HG02763 (cell line): ENCODE measurements around the gene PLG.
"Not testable (repeated sequence)": the region's sequence is repeated elsewhere in the genome, so short reads cannot be mapped to it uniquely, and the experiment has no call there.

Experiments
- ATAC-seq: cut with Tn5 transposase; IDR thresholded peaks from one replicate; pipeline ENCODE4 v1.9.1; 2021; ENCODE audit warnings: mild to moderate bottlenecking, moderate library complexity; ENCODE audit not compliant: unreplicated experiment

PLG gene

GRCh38 chr6:160774399-160774798 lies 72.4 kb downstream of the PLG start:
- ATAC-seq, result no peak

DNA sequence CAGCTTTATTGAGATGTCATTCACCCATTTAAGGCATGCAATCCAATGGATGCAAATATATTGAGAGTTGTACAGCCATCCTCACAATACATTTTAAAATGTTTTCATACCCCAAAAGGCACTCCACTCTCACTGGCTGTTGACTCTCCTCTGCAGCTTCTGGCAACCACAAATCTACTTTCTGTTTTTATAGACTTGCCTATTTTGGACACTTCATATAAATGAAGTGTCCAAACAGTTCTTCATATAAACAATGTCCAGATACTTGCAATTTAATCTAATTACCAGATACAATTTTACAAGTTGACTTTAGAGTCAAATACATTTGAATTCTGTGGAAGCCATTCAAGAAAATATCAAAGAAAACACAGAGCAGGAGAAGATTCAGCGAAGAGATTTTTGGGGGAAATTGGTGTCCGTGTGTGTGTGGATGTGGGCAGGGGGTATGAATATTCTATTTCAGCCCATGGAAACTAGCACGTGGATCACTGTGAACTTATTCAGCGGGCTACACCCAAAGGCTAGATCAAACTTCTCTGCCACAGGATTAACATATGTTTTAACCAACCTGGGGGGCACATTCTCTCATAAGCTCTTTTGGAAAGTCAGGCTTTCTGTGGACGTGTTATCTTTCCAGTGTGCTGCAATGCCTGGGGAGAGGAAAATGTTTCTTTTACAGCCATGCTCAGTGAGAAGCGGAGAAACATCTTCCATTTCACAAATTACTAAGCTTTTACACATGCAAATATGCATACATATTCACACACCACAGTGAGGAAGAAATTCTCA lies 73.9 kb downstream of the PLG start:
- no peak for ATAC-seq

GRCh38 chr6:160779095-160779494 lies 77.1 kb downstream of the PLG start:
- ATAC-seq, result not testable (repeated sequence)

- not testable (repeated sequence) for ATAC-seq
Measured at GRCh38 chr6:160780656-160781055, 78.6 kb downstream of the PLG start.

DNA sequence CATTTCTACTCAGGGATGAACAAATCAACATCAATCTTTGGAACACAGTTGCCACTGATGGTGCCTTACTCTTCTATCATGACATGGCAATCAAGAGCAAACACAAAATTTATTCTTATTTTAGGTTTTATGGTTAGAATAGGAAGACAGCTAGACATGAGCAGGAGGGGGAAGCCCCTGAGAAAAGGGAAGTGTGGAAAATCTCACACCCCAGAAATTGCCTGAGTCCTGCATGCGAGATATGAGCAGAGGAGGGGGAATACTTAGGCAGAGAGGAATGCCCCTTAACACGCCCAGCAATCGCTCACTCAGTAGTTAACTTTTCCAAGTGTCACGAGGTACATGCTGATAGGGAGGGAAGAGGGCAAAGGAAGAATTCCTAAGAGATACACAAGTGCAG lies 79.3 kb downstream of the PLG start:
- ATAC-seq, result no peak

GRCh38 chr6:160782228-160782627 lies 80.2 kb downstream of the PLG start:
- no peak for ATAC-seq

GRCh38 chr6:160783741-160784140 lies 81.7 kb downstream of the PLG start:
- ATAC-seq, result no peak

GRCh38 chr6:160788126-160788525 lies 86.1 kb downstream of the PLG start:
- ATAC-seq, result not testable (repeated sequence)

DNA sequence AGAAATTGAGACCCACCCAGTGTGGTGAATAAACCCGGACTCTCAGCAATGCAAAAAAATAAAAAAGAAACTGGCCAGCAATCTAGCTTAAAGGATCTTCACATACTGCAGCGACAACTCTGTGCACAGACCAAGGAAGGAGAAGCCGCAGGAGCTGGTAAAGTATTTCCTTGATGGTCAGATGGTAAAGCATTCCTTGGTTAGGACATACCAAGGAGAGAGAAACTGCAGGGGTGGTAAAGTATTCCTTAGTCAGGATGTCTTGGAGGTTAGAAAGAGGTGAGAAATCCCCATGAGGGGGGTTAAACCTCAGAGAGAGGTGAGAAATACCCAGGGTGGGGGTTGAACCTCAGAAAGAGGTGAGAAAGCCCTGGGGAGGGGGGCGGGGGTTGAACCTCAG lies 86.8 kb downstream of the PLG start:
- no peak for ATAC-seq

GRCh38 chr6:160789263-160790027 lies 87.4 kb downstream of the PLG start:
- ATAC-seq, result no peak

DNA sequence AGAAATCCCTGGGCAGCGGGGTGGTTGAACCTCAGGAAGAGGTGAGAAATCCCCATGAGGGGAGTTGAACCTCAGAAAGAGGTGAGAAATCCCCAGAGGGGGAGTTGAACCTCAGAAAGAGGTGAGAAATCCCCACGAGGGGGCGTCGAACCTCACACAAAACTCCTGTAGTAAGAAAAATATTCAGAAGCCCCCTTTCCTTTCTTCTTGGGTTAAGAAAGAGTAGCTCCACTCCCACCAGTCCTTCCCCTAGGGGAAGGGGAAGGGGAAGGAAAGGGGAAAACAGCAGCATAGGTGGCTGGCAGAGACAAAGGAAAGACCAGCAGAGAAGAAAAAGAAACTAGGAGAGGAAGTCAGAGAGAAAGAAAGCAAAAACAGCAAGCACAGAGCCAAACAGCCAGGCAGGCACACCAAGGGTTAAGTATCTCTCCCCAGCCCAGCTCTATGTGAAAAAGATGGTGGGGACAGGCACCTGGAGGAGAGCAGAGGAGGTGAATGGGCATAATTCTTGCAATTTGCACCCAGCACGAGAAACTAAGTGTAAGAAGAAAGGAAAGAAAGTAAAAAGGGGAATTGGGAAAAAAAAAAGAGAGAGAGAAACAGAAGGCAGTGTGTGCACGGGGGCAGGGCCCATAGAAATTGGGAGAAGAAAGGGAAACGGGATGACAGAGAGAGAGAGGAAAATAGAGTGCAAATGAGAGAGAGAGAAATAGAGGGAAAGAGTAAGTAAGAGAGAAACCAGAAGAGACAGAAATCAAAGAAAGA lies 88.2 kb downstream of the PLG start:
- no peak for ATAC-seq

GRCh38 chr6:160791459-160791858 lies 89.4 kb downstream of the PLG start:
- ATAC-seq, result peak; percentile 69

GRCh38 chr6:160791981-160792418 lies 90.0 kb downstream of the PLG start:
- peak; percentile 12 for ATAC-seq

DNA sequence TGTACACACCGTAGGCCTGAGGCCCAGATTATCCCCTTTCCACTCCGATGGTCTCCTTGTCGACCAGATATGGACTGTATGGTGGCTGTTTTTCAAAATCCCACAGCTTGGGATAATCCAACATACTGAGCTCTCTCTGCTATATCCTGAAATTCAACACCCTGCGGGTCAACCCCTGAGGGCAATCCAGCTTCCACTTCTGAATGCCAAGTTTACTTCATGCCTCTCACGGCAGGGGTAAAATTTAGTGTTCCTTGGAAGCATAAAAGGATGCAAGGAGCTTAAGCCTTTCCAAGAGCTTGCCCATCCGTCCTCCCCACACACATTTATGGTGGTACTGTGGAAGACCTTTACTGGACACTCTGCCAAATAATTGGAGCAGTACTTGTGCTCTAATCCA lies 90.7 kb downstream of the PLG start:
- ATAC-seq, result no peak

- no peak for ATAC-seq
Measured at GRCh38 chr6:160793652-160794051, 91.6 kb downstream of the PLG start.

DNA sequence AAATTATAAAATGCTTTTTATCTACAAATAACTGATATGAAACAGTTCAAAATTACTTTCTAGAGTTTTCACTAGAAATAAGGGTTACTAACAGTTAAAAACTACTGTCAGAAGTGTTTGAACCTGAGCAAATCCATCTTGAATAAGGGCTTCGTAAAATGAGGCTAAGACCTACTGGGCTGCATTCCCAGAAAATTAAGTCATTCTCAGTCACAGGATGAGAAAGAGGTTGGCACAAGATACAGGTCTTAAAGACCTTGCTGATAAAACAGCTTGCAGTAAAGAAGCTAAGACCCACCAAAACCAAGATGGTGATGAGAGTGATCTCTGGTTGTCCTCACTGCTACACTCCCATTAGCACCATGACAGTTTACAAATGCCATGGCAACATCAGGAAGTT lies 93.7 kb downstream of the PLG start:
- ATAC-seq, result no peak

DNA sequence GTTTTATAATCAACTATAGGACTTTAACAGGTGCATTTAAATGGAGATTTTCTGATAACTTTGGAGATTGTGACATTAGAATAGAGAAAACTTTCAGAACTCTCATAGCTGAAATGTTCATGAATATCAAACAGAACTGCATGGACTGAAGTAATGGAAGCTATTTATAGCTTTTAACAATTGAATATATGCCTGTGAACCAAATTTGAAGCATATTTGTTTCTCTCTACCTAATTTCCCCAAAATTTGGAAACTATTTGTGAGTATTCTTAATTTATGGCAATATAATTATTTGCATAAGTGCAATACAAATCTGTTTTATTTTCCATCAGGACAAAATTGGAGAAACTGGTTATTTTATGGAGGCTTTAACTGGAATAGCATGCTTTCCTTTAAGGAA lies 96.6 kb downstream of the PLG start:
- ATAC-seq, result no peak

DNA sequence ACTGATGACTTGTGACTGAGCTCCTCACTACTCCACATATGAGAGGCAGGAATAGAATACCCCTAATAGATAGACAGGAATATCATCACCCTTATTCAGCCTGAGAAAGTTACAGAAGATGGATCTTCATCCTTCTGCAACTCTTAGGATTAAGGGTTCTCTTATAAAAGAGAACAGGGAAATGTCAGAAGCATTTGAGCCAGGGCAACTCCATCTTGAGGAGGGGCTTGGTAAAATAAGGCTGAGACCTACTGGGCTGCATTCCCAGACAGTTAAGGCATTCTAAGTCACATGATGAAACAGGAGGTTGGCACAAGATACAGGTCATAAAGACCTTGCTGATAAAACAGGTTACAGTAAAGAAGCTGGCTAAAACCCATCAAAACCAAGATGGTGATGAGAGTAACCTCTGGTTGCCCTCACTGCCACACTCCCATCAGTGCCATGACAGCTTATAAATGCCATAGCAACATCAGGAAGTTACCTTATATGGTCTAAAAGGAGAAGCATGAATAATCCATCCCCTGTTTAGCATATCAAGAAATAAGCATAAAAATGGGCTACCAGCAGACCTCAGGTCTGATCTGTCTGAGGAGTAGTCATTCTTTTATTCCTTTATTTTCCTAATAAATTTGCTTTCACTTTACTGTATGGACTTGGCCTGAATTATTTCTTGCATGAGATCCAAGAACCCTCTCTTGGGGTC lies 97.9 kb downstream of the PLG start:
- no peak for ATAC-seq

- ATAC-seq, result no peak
Measured at GRCh38 chr6:160801418-160801817, 99.4 kb downstream of the PLG start.

DNA sequence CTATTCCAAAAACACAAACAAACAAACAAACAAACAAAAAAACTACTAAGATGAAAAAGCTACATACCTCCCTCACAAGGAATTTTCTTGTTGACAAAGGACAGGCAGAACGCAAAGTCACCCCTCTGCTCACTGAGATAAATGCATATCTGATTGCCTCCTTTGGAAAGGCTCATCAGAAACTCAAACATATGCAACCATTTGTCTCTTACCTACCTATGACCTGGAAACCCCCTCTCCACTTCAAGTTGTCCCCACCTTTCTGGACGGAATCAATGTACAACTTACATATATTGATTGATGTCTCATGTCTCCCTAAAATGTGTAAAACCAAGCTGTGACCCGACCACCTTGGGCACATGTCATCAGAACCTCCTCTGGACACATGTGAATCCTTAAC lies 100.0 kb downstream of the PLG start:
- ATAC-seq, result not testable (repeated sequence)
